Prostate gland (tissue), 2 donors: Measurements from ENCODE around the gene ADIPOQ. TPM values are rescaled to one million over a fixed set of nuclear protein-coding genes. Genes with fewer than 3 reads are reported as not detected.

Experiments
- DNase-seq: peaks from one replicate; pipeline ENCODE4 v3.0.0-alpha.2; 2019; ENCODE audit warnings: low spot score
- H3K27ac ChIP-seq, 2 donors: fragments of 200-600 bp; sonication (generic); 2 replicates each; pipeline ENCODE4 v1.5.1; 2017 to 2019
- H3K27me3 ChIP-seq: fragments of 200-600 bp; sonication (generic); replicated peaks from 2 replicates; pipeline ENCODE4 v1.5.1; 2019; ENCODE audit not compliant: insufficient read depth
- H3K36me3 ChIP-seq, 2 donors: fragments of 200-600 bp; sonication (generic); 1 replicate in 1 of 2; 2 replicates in 1 of 2; pipeline versions ENCODE4 v1.5.1 to v1.8.1; 2017 to 2019
- H3K4me1 ChIP-seq: fragments of 200-600 bp; sonication (generic); replicated peaks from 2 replicates; pipeline ENCODE4 v1.5.1; 2019
- H3K4me3 ChIP-seq, 2 donors: fragments of 200-600 bp; sonication (generic); 2 replicates each; pipeline ENCODE4 v1.5.1; 2017 to 2019
- H3K9me3 ChIP-seq: fragments of 200-600 bp; sonication (generic); 2 replicates; pipeline ENCODE4 v1.5.1; 2017
- POLR2A ChIP-seq: fragments of 450-650 bp; IDR thresholded peaks from one replicate; pipeline ENCODE4 v1.6.1; 2016; ENCODE audit warnings: antibody characterized with exemption, mild to moderate bottlenecking
- POLR2AphosphoS5 ChIP-seq: sonication (generic); formaldehyde crosslinking; IDR thresholded peaks from one replicate; pipeline ENCODE4 v1.6.1; 2017; ENCODE audit warnings: antibody characterized with exemption
- WGBS: methylation state at CpG from one replicate; pipeline ENCODE4 v1.1.5; 2018; 5-methylcytosine and 5-hydroxymethylcytosine counted together
- intact Hi-C: fragments of 100-400 bp; cut with DNase I; formaldehyde crosslinking; loops from one replicate; pipeline ENCODE4 v1.14.2; 2022
- total RNA-seq, 2 donors: library from RNA; depleted of rRNA; stranded (reverse); fragments of >200 nt; gene quantifications; one replicate each; pipeline ENCODE4 v1.1.0, GENCODE V29; 2016
- TF ChIP-seq, protein P1 (sequence below), 4 experiments: fragments of 200-600 bp in 2 of 4; fragments of 450-650 bp in 2 of 4; sonication (generic) in 2 of 4; IDR thresholded peaks; 1 replicate in 3 of 4; 2 replicates in 1 of 4; pipeline ENCODE4 v1.5.1; 2016 to 2019; ENCODE audit warnings: antibody characterized with exemption in 4 of 4, mild to moderate bottlenecking in 2 of 4, moderate library complexity in 2 of 4

Gene ADIPOQ
- total RNA-seq, 2 donors from 2014 or later = not detected

DNA sequence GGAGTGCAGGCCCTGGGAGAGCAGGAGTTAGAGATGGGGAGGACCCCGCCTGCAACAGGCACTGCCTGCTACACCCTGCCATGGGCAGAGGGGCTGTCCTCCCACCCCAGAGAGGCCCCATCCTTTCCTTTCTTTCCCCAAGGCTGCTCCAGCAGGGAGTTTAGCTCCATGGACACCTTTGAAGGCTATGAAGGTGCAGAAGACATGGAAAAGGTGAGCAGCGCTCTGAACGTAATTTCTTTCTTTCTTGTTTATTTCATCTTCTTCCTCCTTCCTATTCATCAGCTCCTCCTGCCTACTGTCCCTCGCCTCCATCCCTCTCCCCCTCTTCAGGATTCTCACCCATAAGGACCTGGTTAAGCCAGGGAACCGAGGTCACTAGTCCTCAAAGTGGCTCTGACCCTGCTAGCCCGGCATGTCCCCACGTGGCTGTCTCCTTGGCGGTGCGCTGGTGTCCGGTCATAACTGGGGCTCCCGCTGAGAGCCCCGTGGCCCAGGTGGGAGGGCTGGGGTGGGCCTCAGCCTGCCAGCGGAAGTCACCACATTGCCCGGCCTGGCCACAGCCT, 16.0 kb upstream of the ADIPOQ start:
- H3K4me3 ChIP-seq = peak overlapping the region; percentile 56 to 63
- no peaks in the 10 kb centered on the region for H3K4me1 ChIP-seq
- no peaks in the 10 kb centered on the region for H3K36me3 ChIP-seq
- no peaks in the 10 kb centered on the region for H3K27me3 ChIP-seq
- TF ChIP-seq POLR2AphosphoS5 (no peak), POLR2A (no peak)
- TF ChIP-seq, protein P1, sequence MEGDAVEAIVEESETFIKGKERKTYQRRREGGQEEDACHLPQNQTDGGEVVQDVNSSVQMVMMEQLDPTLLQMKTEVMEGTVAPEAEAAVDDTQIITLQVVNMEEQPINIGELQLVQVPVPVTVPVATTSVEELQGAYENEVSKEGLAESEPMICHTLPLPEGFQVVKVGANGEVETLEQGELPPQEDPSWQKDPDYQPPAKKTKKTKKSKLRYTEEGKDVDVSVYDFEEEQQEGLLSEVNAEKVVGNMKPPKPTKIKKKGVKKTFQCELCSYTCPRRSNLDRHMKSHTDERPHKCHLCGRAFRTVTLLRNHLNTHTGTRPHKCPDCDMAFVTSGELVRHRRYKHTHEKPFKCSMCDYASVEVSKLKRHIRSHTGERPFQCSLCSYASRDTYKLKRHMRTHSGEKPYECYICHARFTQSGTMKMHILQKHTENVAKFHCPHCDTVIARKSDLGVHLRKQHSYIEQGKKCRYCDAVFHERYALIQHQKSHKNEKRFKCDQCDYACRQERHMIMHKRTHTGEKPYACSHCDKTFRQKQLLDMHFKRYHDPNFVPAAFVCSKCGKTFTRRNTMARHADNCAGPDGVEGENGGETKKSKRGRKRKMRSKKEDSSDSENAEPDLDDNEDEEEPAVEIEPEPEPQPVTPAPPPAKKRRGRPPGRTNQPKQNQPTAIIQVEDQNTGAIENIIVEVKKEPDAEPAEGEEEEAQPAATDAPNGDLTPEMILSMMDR (IDR thresholded peaks at IDR 0.05) = no peak
- H3K9me3 ChIP-seq = no peaks in the 10 kb centered on the region
- no peak overlapping the region for H3K27ac ChIP-seq
- intact Hi-C loops = no loop called here
- DNase-seq = no peak
- WGBS = 25% methylated on average over 14 of the region's 14 CpGs

DNA sequence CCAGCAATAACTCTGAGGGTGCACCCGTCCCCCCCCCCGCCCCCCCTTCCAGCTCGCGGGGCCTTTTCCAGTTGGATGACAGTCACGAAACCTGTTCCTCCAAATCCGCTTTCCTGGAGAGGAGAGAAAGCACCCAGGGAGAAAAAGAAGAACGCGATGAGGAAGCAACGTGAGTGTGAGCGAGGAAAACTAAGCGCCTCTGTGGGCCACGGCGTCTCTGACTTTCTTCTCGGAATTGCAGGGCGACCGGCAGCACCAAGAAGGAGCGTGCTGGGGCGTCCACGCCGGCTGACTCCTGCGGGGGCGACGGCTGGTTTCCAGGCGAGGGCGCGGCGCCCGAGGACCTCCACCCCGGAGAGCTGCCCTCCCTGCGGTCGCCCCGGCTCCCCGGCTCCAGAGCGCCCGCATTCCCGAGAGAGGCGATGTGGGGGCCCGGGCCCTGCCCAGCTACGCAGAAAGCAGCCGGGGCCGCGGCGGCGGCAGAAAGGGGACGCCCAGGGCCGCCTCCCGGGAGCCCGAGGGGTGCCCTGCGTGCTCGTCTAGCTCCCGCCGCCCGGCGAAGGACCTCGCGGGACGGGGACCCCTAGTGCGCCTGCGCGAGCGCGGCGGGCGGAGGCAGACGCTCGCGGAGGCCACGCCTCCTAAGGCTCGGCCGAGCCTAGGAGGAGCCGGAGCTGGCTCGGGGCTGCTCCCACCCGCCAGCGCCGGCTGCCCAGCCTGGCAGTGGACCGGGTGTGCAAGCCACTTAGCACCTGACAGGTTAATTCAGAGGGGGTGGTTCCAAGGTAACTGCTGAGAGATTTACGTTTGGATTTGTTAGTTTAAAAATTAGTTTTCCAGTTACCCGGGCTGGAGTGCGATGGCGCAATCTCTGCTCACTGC, 15.3 kb upstream of the ADIPOQ start:
- no peaks in the 10 kb centered on the region for H3K36me3 ChIP-seq
- DNase-seq = peak; percentile 72
- H3K4me3 ChIP-seq = peak overlapping the region; percentile 56 to 63
- no peaks in the 10 kb centered on the region for H3K27me3 ChIP-seq
- H3K4me1 ChIP-seq = no peaks in the 10 kb centered on the region
- H3K27ac ChIP-seq = peak overlapping the region; percentile 49 to 66
- TF ChIP-seq POLR2AphosphoS5 (peak; percentile 69), POLR2A (peak; percentile 61)
- TF ChIP-seq, protein P1 (IDR thresholded peaks at IDR 0.05) = peak in 1 of 4 experiments; percentile 28
- WGBS = 2% methylated on average over 75 of the region's 80 CpGs
- intact Hi-C loops = no loop called here
- no peaks in the 10 kb centered on the region for H3K9me3 ChIP-seq

DNA sequence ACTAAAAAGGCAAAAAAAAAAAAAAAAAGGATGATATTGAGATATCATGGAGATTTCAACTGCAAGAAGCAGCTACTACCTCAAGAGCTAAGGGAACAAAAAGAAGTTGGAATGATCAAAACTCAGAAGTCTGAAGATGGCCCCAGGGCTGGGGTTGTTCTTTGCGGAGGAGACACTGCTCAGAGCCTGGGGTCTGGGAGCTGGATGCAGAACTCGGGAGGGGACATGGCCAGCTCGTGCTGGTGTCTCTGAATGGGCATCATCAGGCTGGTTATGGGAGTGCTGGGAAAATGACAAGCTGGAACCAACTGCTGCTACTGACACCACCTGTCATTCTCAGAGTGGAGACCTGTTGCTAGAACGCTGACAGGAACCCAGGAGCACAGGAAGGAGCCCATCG, 14.2 kb upstream of the ADIPOQ start:
- Histone ChIP-seq H3K4me1 (no peaks in the 10 kb centered on the region), H3K4me3 (no peak overlapping the region), H3K9me3 (no peaks in the 10 kb centered on the region), H3K27me3 (no peaks in the 10 kb centered on the region), H3K27ac (no peak overlapping the region), H3K36me3 (no peaks in the 10 kb centered on the region)
- intact Hi-C loops = no loop called here
- TF ChIP-seq, protein P1 (IDR thresholded peaks at IDR 0.05) = no peak
- TF ChIP-seq POLR2AphosphoS5 (no peak), POLR2A (no peak)
- 17% methylated on average over 5 of the region's 5 CpGs for WGBS
- no peak for DNase-seq

DNA sequence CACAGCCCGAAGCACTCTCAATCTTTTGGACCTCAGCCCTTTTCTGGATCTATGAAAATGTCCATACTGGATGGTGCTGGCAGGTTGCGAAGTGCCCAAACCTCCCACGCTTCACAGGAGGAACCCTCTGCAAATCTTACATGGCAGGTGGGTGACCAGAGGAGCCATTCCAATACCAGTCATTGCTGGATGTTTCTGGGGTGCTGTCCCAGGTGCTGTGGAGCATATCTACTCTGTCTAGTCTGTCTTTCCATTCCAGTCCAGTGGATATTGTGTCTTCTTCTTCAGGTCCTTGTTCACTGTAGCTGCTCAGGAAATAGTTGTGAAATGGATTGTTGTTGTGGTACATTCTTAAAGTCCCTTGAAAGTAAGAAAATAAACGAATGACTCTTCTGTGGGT, 10.7 kb upstream of the ADIPOQ start:
- WGBS = 89% methylated on average over 4 of the region's 4 CpGs
- Histone ChIP-seq H3K9me3 (no peaks in the 10 kb centered on the region), H3K4me3 (no peak overlapping the region), H3K36me3 (no peaks in the 10 kb centered on the region), H3K27me3 (no peaks in the 10 kb centered on the region), H3K27ac (no peak overlapping the region), H3K4me1 (no peaks in the 10 kb centered on the region)
- DNase-seq = no peak
- intact Hi-C loops = no loop called here
- no peak for TF ChIP-seq POLR2A
- TF ChIP-seq, protein P1 (IDR thresholded peaks at IDR 0.05) = no peak
- TF ChIP-seq POLR2AphosphoS5 = no peak
